ENCODE results near the gene ABLIM1.

The ABLIM1 gene

DNA sequence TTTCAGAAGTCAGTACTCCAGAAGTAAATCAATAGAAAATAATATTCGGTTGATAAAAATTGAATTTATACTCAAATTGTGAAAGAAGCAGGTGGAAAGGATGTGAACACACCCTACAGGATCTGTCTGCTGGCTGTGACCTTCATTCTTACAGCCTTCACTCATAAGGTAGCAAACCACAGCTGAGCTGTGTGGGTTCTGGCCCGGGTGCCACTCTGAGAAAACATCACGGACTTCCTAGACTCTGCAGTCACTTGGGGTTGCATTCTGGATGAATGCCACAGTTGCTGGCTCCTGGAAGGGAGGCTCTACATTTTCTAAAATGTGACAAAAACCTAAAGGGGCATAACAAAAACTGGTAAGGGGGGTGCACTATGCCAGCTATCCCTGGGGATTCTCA, 36.0 kb upstream of the ABLIM1 start:
- Histone ChIP-seq H3K14ac (ENCODE audit: low read length in 2 of 2) (no peak overlapping the region), H3K36me3 (ENCODE audit: control insufficient read depth in 1 of 2, insufficient read depth in 2 of 2, low read depth in 1 of 2, low read length in 2 of 2) (no peaks in the 10 kb centered on the region), H2BK5ac (ENCODE audit: low read depth, low read length, poor library complexity, severe bottlenecking) (no peak overlapping the region), H3K79me1 (replicated peaks; ENCODE audit: low read length, poor library complexity, severe bottlenecking) (peaks cover 12% of the 10 kb centered on the region), H3K27ac (ENCODE audit: low read length, poor library complexity, severe bottlenecking) (no peak overlapping the region), H2BK12ac (ENCODE audit: low read length in 2 of 2) (no peak overlapping the region), H4K8ac (ENCODE audit: low read length) (no peak overlapping the region), H3K18ac (ENCODE audit: low read depth in 1 of 2, low read length in 2 of 2) (no peak overlapping the region), H4K91ac (ENCODE audit: low read length) (no peak overlapping the region), H3K27me3 (ENCODE audit: control insufficient read depth in 1 of 2, insufficient read depth in 1 of 2, low read length in 2 of 2) (no peaks in the 10 kb centered on the region), H2AK5ac (ENCODE audit: low read length, severe bottlenecking) (no peak overlapping the region), H2BK120ac (ENCODE audit: low read depth, low read length) (no peak overlapping the region), H3K4me3 (ENCODE audit: insufficient read depth in 1 of 2, low read depth in 1 of 2, low read length in 2 of 2) (no peak overlapping the region), H3K4me2 (ENCODE audit: low read length, poor library complexity, severe bottlenecking) (no peak overlapping the region), H3K9ac (ENCODE audit: low read length) (no peak overlapping the region), H2BK15ac (ENCODE audit: low read depth, poor library complexity, severe bottlenecking) (no peak overlapping the region), H3K23ac (ENCODE audit: low read length in 2 of 2) (no peak overlapping the region), H3K9me3 (ENCODE audit: control insufficient read depth, low read length) (no peaks in the 10 kb centered on the region), H2AFZ (ENCODE audit: low read depth, low read length) (no peak overlapping the region), H3K4ac (ENCODE audit: low read depth in 1 of 2, low read length in 2 of 2) (no peak overlapping the region), H3K4me1 (ENCODE audit: control insufficient read depth, insufficient read depth, low read depth, low read length) (peaks cover 5% of the 10 kb centered on the region)
- DNase-seq, result no peak
- WGBS, result 79% methylated on average over 2 of the region's 3 CpGs

DNA sequence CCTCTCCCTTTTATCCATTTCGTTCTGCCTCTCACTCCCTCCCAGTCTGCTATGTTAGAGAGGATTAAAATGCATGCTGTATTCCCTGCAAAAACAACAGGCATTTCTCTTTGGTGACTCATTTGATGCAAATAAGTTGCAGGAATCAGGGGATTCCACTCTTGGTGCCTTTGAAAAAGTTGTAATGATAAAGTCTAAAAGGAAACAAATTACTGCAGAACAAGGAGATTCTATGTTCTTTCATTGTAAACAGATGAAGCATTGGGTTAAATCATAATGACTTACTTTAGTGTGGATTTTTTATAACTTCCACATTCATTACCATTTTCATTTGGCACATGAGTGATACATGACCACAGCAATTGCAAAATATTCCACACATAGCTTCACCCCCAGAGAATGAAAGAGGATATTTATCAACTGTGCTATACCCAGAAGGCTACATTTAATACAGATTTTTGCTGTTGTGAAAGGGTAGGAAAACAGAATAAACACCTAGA, 33.4 kb upstream of the ABLIM1 start:
- Histone ChIP-seq H3K14ac (ENCODE audit: low read length in 2 of 2) (no peak overlapping the region), H3K23ac (ENCODE audit: low read length in 2 of 2) (no peak overlapping the region), H2BK120ac (ENCODE audit: low read depth, low read length) (no peak overlapping the region), H3K4me2 (ENCODE audit: low read length, poor library complexity, severe bottlenecking) (no peak overlapping the region), H3K9ac (ENCODE audit: low read length) (no peak overlapping the region), H3K27me3 (ENCODE audit: control insufficient read depth in 1 of 2, insufficient read depth in 1 of 2, low read length in 2 of 2) (no peaks in the 10 kb centered on the region), H2AFZ (ENCODE audit: low read depth, low read length) (no peak overlapping the region), H3K4me1 (ENCODE audit: control insufficient read depth, insufficient read depth, low read depth, low read length) (peaks cover 2% of the 10 kb centered on the region), H3K18ac (ENCODE audit: low read depth in 1 of 2, low read length in 2 of 2) (no peak overlapping the region), H2BK15ac (ENCODE audit: low read depth, poor library complexity, severe bottlenecking) (no peak overlapping the region), H2BK5ac (ENCODE audit: low read depth, low read length, poor library complexity, severe bottlenecking) (no peak overlapping the region), H3K79me1 (replicated peaks; ENCODE audit: low read length, poor library complexity, severe bottlenecking) (peaks cover 13% of the 10 kb centered on the region), H4K8ac (ENCODE audit: low read length) (no peak overlapping the region), H2AK5ac (ENCODE audit: low read length, severe bottlenecking) (no peak overlapping the region), H3K4me3 (ENCODE audit: insufficient read depth in 1 of 2, low read depth in 1 of 2, low read length in 2 of 2) (no peak overlapping the region), H3K27ac (ENCODE audit: low read length, poor library complexity, severe bottlenecking) (peak overlapping the region; percentile 26), H3K36me3 (ENCODE audit: control insufficient read depth in 1 of 2, insufficient read depth in 2 of 2, low read depth in 1 of 2, low read length in 2 of 2) (no peaks in the 10 kb centered on the region), H2BK12ac (ENCODE audit: low read length in 2 of 2) (no peak overlapping the region), H3K9me3 (ENCODE audit: control insufficient read depth, low read length) (no peaks in the 10 kb centered on the region), H3K4ac (ENCODE audit: low read depth in 1 of 2, low read length in 2 of 2) (no peak overlapping the region), H4K91ac (ENCODE audit: low read length) (no peak overlapping the region)
- DNase-seq, result peak; percentile 77
- WGBS, result no CpG with 5 or more reads among the region's 1 CpG

DNA sequence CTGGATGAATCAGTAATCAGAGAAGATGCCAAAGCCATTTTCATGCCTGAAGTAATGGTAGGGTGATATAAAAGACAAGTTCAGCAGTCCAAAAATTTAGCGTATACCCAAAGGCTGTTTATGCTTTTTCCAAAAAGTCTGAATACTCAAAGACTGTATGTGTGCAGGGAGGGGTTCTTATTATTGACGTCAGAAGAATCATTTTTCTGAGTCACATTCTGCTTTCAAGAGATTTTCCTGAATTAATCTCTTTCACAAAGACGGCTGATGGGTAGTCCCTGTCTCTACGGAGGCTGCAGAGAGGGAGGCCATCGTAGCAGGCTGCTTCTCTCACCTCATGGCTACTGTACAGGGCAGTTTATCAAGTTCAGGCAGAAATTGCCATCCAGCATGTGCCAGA, 30.7 kb upstream of the ABLIM1 start:
- no peak overlapping the region for H3K4me3 ChIP-seq (ENCODE audit: insufficient read depth in 1 of 2, low read depth in 1 of 2, low read length in 2 of 2)
- no peak overlapping the region for H3K27ac ChIP-seq (ENCODE audit: low read length, poor library complexity, severe bottlenecking)
- DNase-seq, result no peak
- H3K9me3 ChIP-seq (ENCODE audit: control insufficient read depth, low read length), result no peaks in the 10 kb centered on the region
- H2AK5ac ChIP-seq (ENCODE audit: low read length, severe bottlenecking), result no peak overlapping the region
- H2BK15ac ChIP-seq (ENCODE audit: low read depth, poor library complexity, severe bottlenecking), result no peak overlapping the region
- peaks cover 8% of the 10 kb centered on the region for H3K4me1 ChIP-seq (ENCODE audit: control insufficient read depth, insufficient read depth, low read depth, low read length)
- no peak overlapping the region for H3K23ac ChIP-seq (ENCODE audit: low read length in 2 of 2)
- H2BK12ac ChIP-seq (ENCODE audit: low read length in 2 of 2), result no peak overlapping the region
- no peak overlapping the region for H3K18ac ChIP-seq (ENCODE audit: low read depth in 1 of 2, low read length in 2 of 2)
- H4K8ac ChIP-seq (ENCODE audit: low read length), result no peak overlapping the region
- no peak overlapping the region for H2AFZ ChIP-seq (ENCODE audit: low read depth, low read length)
- no peaks in the 10 kb centered on the region for H3K36me3 ChIP-seq (ENCODE audit: control insufficient read depth in 1 of 2, insufficient read depth in 2 of 2, low read depth in 1 of 2, low read length in 2 of 2)
- H3K4me2 ChIP-seq (ENCODE audit: low read length, poor library complexity, severe bottlenecking), result no peak overlapping the region
- H3K79me1 ChIP-seq (replicated peaks; ENCODE audit: low read length, poor library complexity, severe bottlenecking), result peaks cover 9% of the 10 kb centered on the region
- H3K27me3 ChIP-seq (ENCODE audit: control insufficient read depth in 1 of 2, insufficient read depth in 1 of 2, low read length in 2 of 2), result no peaks in the 10 kb centered on the region
- H4K91ac ChIP-seq (ENCODE audit: low read length), result no peak overlapping the region
- no peak overlapping the region for H3K4ac ChIP-seq (ENCODE audit: low read depth in 1 of 2, low read length in 2 of 2)
- no peak overlapping the region for H3K14ac ChIP-seq (ENCODE audit: low read length in 2 of 2)
- H2BK5ac ChIP-seq (ENCODE audit: low read depth, low read length, poor library complexity, severe bottlenecking), result no peak overlapping the region
- no peak overlapping the region for H2BK120ac ChIP-seq (ENCODE audit: low read depth, low read length)
- no peak overlapping the region for H3K9ac ChIP-seq (ENCODE audit: low read length)
- 77% methylated on average over 5 of the region's 5 CpGs for WGBS

GRCh38 chr10:114687459-114687858, 29.4 kb upstream of the ABLIM1 start:
- Histone ChIP-seq H3K4me1 (ENCODE audit: control insufficient read depth, insufficient read depth, low read depth, low read length) (peaks cover 9% of the 10 kb centered on the region), H2AFZ (ENCODE audit: low read depth, low read length) (no peak overlapping the region), H4K8ac (ENCODE audit: low read length) (no peak overlapping the region), H2BK120ac (ENCODE audit: low read depth, low read length) (no peak overlapping the region), H2BK15ac (ENCODE audit: low read depth, poor library complexity, severe bottlenecking) (no peak overlapping the region), H4K91ac (ENCODE audit: low read length) (no peak overlapping the region), H3K36me3 (ENCODE audit: control insufficient read depth in 1 of 2, insufficient read depth in 2 of 2, low read depth in 1 of 2, low read length in 2 of 2) (no peaks in the 10 kb centered on the region), H3K9me3 (ENCODE audit: control insufficient read depth, low read length) (no peaks in the 10 kb centered on the region), H3K14ac (ENCODE audit: low read length in 2 of 2) (no peak overlapping the region), H3K18ac (ENCODE audit: low read depth in 1 of 2, low read length in 2 of 2) (no peak overlapping the region), H3K4ac (ENCODE audit: low read depth in 1 of 2, low read length in 2 of 2) (no peak overlapping the region), H3K23ac (ENCODE audit: low read length in 2 of 2) (no peak overlapping the region), H2AK5ac (ENCODE audit: low read length, severe bottlenecking) (no peak overlapping the region), H3K27ac (ENCODE audit: low read length, poor library complexity, severe bottlenecking) (no peak overlapping the region), H3K27me3 (ENCODE audit: control insufficient read depth in 1 of 2, insufficient read depth in 1 of 2, low read length in 2 of 2) (no peaks in the 10 kb centered on the region), H2BK12ac (ENCODE audit: low read length in 2 of 2) (no peak overlapping the region), H3K4me2 (ENCODE audit: low read length, poor library complexity, severe bottlenecking) (no peak overlapping the region), H2BK5ac (ENCODE audit: low read depth, low read length, poor library complexity, severe bottlenecking) (no peak overlapping the region), H3K79me1 (replicated peaks; ENCODE audit: low read length, poor library complexity, severe bottlenecking) (peaks cover 5% of the 10 kb centered on the region), H3K9ac (ENCODE audit: low read length) (no peak overlapping the region), H3K4me3 (ENCODE audit: insufficient read depth in 1 of 2, low read depth in 1 of 2, low read length in 2 of 2) (no peak overlapping the region)
- WGBS, result 100% methylated on average over 2 of the region's 3 CpGs
- DNase-seq, result no peak

Data from mesenchymal stem cell (in vitro differentiated cells and primary cell).